GM18870 (cell line): ENCODE measurements around the gene TRIM29.
"Not testable (repeated sequence)": the region's sequence is repeated elsewhere in the genome, so short reads cannot be mapped to it uniquely, and the experiment has no call there.

Experiments used
- ATAC-seq: cut with Tn5 transposase; IDR thresholded peaks from one replicate; pipeline ENCODE4 v1.9.1; 2021; ENCODE audit warnings: moderate library complexity; ENCODE audit not compliant: unreplicated experiment

Gene TRIM29

DNA sequence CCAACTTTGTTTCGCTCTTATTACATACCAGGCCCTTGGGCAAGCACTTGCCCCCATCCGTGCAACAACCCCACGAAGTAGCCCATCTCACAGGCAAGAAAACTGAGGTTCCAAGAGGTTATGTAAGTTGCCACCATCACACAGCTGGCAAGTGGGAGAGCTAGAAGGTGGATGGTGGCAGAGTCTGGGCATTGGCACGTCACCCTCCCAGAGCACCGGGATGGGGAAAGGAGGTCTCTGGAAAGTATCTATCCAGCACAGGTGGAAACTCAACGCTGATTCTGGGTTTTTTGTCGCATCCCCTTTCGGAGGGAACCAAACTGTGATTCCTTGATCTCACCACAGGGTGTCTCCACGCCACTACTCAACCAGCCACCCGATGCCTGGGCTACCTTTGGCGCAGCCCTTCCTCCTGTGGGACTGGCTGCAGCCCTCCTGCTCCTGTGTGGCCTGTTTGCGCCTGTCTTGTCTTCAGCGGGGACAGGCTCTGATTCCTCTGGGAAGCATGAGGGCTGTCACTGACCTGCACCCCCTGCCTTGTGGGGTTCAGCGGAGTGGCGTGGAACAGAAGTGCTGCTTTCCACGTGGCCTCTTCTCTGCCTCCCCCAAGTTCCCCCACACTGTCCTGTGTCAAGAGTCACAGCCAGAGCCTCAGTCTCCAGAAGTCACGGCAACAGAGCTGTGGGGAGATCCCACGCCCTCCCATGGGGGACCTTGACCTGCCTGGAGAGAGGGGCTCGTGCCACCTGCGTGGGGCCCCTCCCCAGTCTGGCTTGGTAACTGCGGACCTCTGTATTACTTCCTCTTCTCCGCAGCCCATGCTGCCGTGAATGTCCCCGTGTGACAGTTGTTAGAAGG lies 34.4 kb upstream of the TRIM29 start:
- ATAC-seq, result no peak

- ATAC-seq, result no peak
These were observed 32.9 kb upstream of the TRIM29 start for GRCh38 chr11:120170741-120171261.

GRCh38 chr11:120169981-120170698 lies 32.2 kb upstream of the TRIM29 start:
- ATAC-seq, result no peak

DNA sequence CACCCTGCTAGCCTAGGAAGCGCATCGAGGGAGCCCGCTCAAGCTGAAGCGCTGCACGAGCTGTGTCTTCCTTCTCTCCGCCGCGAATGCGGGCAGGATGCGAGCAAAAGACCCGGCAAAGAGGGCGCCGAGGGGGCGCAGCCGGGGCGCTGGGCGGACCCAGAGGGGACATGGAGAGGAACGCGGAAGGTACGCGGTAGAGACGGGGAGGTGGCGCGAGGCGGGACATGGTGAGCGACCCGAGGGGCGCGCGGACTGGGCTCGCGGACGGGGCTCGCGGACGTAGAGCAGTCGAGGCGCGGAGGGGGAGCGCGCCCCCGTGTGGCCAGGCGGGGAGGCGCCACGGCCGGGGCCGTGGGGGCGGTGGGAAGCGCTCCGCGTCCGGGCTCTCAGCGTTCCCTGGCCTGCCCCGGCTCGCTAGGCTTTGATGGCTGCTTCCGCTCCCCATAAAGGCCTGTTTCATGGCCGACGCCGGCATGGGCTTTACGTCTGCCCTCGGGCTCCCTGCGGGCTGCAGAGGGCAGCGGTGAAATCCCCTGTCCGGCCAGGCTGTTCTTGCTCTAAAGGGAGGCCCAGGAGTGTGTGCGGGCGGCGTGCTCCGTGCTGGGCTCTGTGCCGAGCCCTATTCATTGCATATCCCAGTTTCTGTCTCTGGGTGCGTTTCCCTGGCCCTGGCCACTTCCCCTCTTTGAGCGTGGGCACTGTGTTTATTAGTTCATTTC lies 31.2 kb upstream of the TRIM29 start:
- no peak for ATAC-seq

DNA sequence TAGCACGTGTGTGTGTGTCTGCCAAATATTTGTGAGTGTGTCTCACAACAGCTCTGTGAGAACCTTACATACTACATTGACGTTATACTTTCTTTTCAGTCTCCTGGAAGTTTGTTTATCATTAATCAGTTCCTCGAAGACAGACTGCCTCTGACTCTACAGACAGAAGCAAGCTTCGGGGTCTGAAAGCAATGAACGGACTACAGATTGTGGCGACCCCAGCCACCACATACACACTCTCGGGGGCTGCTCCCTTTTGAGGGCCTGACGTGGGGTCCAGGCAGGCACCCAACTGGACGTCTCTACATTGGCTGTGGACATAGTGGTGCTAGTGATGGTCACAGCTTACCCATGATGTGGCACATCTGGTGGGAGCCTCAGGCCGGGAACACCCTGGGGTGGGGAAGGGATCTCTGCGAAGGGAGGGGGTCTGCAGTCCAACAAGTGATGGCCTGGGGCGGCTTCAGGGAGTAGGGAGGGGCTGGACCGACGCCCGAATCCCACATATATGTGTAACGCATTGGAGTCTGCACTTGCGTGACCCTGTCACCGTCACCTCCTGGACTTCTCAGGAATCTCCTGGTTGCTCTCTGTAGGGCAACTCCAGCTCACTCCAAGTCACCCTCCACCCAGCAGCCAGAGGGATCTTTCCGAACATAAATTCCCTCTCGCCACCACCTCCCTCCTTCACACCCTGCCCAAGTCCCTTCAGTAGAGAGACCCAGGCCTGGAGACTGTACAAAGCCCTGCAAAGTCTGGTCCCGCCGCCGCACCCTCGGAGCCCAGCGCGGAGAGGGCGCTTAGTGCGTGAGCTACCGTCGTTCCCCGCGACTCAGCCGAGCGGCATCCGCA lies 30.4 kb upstream of the TRIM29 start:
- ATAC-seq, result no peak

DNA sequence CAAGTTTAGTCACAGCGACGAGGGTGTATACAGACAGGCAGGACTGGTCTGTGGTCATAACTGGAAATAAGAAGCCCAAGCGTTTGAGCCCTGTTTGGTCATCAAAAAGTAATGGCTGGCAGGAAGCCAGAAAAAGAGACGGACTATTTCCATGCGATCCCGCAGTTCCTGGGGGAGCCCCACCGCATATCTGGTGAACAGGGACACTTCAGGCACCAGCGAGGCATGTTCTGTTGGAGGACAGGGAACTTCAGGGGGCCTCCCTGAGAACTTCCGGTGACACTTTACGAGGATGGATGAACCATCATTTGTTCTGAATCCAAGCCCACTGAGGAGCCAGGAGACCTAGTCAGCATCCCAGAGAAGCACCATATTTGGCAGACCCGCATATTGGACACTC lies 29.7 kb upstream of the TRIM29 start:
- ATAC-seq, result no peak

GRCh38 chr11:120160436-120160835 lies 22.5 kb upstream of the TRIM29 start:
- ATAC-seq, result no peak

DNA sequence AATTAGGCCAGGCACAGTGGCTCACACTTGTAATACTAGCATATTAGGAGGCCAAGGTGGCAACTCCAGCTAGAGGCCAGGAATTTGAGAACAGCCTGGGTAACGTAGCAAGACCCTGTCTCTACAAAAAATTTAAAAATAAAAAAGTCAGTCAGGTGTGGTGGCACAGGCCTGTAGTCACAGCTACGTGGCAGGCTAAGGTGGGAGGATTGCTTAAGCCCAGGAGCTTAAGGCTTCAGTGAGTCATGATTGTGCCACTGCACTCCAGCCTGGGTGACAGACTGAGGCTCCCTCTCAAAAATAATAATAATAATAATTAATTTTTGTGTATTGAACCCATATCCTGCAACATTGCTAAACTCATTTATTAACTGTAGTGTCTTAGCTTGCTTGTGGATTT lies 15.3 kb upstream of the TRIM29 start:
- ATAC-seq, result no peak

GRCh38 chr11:120151536-120151935 lies 13.6 kb upstream of the TRIM29 start:
- ATAC-seq, result no peak

GRCh38 chr11:120149246-120149645 lies 11.3 kb upstream of the TRIM29 start:
- ATAC-seq, result no peak

DNA sequence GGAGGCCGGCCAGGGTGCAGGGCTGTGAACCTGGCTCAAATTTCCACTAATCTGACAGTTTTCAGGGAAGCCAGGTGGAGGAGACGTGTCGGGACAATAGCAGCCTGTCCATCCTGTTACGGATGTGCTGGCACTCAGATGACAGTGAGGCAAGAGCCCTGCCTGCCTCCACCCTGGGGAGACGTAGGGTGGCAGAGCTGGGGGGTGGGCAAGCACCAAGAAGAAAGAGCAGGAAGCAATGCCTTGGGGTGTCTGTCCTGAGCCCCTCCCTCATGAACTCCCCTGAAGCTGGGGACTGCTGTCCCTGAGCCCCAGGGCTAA lies 10.0 kb upstream of the TRIM29 start:
- ATAC-seq, result no peak

DNA sequence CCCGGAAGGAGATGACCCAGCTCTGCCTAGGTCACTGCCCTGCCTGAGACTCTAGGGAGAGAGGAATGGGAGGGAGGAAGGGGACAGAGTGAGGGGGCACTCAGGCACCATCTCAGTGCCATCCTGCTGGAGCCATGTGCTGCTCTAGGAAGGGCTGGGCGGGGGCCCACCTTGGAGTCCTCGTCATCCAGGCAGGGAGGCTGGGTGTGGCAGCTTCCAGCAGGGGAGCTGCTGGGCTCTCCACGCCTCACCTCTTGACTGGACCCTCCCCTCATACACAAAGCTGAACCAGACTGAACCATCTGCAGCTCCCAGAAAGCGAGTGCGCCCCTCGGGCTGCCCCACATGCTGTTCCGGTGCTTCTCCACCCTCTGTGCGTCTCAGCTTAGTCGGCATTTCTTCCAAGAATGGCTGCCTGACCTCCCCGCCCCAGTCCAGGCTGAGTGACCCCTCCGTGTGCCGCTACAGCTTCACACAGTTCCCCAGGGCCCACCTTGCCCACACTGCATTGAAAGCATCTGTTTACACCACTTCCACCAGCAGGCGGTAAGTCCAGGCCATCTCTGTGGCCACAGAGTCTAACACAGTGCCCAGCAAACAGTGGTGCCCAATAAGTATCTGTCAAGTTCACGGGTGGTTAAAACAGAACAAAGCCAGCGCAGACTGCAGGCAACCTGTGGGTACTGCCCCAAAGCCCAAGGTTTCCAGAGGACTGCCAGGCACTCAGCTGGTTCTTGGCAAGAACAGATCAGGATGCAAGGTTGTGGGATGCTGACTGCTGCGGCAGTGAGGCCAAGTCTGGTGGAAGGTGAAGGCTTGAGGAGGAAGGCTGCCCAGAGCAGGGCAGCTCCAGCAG lies 9.4 kb upstream of the TRIM29 start:
- no peak for ATAC-seq

GRCh38 chr11:120146413-120147093 lies 8.6 kb upstream of the TRIM29 start:
- no peak for ATAC-seq

DNA sequence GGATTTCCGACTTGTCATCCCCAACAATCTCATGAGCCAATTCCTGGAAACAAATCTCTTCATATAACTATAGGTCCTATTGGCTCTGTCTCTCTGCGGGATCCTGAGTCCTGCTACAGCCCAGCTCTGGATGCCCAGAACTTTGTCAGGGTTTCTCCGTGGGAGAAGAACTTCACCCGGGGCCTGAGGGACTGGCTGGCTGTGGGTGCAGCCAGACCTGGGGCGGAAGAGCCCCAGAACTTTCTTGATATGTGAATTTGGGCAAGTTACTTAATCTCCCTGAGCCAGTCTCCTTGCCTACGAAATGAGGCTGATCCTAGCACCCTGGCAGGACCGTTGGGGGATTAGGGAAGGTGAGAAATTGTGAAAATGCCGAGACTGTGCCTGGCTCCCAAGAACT lies 6.6 kb upstream of the TRIM29 start:
- no peak for ATAC-seq

DNA sequence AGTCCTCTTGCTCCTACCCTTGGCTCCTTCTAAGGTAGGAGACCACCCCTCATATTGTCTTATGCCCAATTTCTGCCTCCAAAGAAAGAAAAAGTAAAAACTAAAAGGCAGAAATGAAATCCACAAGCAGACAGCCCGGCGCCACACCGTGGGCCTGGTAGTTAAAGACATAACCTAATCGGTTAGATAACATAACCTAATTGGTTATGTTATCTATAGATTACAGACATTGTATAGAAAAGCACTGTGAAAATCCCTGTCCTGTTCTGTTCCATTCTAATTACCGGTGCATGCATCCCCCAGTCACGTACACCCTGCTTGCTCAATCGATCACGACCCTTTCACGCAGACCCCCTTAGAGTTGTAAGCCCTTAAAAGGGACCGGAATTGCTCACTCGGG lies 5.6 kb upstream of the TRIM29 start:
- ATAC-seq, result not testable (repeated sequence)

GRCh38 chr11:120142441-120143100 lies 4.7 kb upstream of the TRIM29 start:
- ATAC-seq, result no peak

GRCh38 chr11:120141768-120142423 lies 4.0 kb upstream of the TRIM29 start:
- no peak for ATAC-seq

- no peak for ATAC-seq
These were observed 3.3 kb upstream of the TRIM29 start for GRCh38 chr11:120141113-120141767.
